ENCODE measurements around the gene SUPT20HL2. TPM values are rescaled to one million over a fixed set of nuclear protein-coding genes. Genes with fewer than 3 reads are reported as not detected.

The SUPT20HL2 gene
- total RNA-seq, 1 experiment from 2014 or later = not detected

DNA sequence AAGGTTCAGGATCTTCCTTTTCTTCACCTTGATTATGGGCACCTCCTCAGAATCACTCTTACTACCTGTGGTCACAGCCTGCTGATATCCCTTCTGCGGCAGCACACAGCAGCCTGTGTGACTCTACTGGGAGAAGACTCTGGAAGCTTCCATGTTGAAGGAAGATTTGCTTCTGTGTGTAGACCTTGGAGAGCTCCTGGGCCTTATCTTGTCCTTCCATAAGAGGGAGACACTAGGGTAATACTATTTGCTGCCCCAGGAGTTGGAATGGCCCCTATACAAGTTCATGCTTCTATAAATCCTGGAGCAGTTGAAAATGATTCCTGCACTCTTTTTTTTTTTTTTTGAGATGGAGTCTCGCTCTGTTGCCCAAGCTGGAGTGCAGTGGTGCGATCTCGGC lies 36.3 kb upstream of the SUPT20HL2 start (continued):
- TF ChIP-seq, protein P1, sequence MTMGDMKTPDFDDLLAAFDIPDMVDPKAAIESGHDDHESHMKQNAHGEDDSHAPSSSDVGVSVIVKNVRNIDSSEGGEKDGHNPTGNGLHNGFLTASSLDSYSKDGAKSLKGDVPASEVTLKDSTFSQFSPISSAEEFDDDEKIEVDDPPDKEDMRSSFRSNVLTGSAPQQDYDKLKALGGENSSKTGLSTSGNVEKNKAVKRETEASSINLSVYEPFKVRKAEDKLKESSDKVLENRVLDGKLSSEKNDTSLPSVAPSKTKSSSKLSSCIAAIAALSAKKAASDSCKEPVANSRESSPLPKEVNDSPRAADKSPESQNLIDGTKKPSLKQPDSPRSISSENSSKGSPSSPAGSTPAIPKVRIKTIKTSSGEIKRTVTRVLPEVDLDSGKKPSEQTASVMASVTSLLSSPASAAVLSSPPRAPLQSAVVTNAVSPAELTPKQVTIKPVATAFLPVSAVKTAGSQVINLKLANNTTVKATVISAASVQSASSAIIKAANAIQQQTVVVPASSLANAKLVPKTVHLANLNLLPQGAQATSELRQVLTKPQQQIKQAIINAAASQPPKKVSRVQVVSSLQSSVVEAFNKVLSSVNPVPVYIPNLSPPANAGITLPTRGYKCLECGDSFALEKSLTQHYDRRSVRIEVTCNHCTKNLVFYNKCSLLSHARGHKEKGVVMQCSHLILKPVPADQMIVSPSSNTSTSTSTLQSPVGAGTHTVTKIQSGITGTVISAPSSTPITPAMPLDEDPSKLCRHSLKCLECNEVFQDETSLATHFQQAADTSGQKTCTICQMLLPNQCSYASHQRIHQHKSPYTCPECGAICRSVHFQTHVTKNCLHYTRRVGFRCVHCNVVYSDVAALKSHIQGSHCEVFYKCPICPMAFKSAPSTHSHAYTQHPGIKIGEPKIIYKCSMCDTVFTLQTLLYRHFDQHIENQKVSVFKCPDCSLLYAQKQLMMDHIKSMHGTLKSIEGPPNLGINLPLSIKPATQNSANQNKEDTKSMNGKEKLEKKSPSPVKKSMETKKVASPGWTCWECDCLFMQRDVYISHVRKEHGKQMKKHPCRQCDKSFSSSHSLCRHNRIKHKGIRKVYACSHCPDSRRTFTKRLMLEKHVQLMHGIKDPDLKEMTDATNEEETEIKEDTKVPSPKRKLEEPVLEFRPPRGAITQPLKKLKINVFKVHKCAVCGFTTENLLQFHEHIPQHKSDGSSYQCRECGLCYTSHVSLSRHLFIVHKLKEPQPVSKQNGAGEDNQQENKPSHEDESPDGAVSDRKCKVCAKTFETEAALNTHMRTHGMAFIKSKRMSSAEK (CRISPR knock-in tag; IDR thresholded peaks at IDR 0.05; ENCODE audit: borderline replicate concordance) = no peak
- TF ChIP-seq IRF2 (CRISPR knock-in tag; IDR thresholded peaks at IDR 0.05; ENCODE audit: borderline replicate concordance, low read depth) (no peak), GTF2I (CRISPR knock-in tag; conservative IDR thresholded peaks at IDR 0.05) (no peak), TEAD4 (CRISPR knock-in tag; IDR thresholded peaks at IDR 0.05) (no peak), ETV6 (CRISPR knock-in tag; IDR thresholded peaks at IDR 0.05) (no peak), NFYB (CRISPR knock-in tag; conservative IDR thresholded peaks at IDR 0.05; ENCODE audit: low read depth) (no peak), CBFB (CRISPR knock-in tag; IDR thresholded peaks at IDR 0.05; ENCODE audit: low read depth) (no peak), NFATC4 (CRISPR knock-in tag; IDR thresholded peaks at IDR 0.05) (no peak)
- TF ChIP-seq, protein P2, sequence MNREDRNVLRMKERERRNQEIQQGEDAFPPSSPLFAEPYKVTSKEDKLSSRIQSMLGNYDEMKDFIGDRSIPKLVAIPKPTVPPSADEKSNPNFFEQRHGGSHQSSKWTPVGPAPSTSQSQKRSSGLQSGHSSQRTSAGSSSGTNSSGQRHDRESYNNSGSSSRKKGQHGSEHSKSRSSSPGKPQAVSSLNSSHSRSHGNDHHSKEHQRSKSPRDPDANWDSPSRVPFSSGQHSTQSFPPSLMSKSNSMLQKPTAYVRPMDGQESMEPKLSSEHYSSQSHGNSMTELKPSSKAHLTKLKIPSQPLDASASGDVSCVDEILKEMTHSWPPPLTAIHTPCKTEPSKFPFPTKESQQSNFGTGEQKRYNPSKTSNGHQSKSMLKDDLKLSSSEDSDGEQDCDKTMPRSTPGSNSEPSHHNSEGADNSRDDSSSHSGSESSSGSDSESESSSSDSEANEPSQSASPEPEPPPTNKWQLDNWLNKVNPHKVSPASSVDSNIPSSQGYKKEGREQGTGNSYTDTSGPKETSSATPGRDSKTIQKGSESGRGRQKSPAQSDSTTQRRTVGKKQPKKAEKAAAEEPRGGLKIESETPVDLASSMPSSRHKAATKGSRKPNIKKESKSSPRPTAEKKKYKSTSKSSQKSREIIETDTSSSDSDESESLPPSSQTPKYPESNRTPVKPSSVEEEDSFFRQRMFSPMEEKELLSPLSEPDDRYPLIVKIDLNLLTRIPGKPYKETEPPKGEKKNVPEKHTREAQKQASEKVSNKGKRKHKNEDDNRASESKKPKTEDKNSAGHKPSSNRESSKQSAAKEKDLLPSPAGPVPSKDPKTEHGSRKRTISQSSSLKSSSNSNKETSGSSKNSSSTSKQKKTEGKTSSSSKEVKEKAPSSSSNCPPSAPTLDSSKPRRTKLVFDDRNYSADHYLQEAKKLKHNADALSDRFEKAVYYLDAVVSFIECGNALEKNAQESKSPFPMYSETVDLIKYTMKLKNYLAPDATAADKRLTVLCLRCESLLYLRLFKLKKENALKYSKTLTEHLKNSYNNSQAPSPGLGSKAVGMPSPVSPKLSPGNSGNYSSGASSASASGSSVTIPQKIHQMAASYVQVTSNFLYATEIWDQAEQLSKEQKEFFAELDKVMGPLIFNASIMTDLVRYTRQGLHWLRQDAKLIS (CRISPR knock-in tag; IDR thresholded peaks at IDR 0.05; ENCODE audit: borderline replicate concordance) = no peak
- TF ChIP-seq, protein P3, sequence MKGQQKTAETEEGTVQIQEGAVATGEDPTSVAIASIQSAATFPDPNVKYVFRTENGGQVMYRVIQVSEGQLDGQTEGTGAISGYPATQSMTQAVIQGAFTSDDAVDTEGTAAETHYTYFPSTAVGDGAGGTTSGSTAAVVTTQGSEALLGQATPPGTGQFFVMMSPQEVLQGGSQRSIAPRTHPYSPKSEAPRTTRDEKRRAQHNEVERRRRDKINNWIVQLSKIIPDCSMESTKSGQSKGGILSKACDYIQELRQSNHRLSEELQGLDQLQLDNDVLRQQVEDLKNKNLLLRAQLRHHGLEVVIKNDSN (CRISPR knock-in tag; IDR thresholded peaks at IDR 0.05) = no peak
- TF ChIP-seq, protein P4, sequence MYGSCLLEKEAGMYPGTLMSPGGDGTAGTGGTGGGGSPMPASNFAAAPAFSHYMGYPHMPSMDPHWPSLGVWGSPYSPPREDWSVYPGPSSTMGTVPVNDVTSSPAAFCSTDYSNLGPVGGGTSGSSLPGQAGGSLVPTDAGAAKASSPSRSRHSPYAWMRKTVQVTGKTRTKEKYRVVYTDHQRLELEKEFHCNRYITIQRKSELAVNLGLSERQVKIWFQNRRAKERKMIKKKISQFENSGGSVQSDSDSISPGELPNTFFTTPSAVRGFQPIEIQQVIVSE (CRISPR knock-in tag; IDR thresholded peaks at IDR 0.05; ENCODE audit: borderline replicate concordance) = no peak
- TF ChIP-seq, protein P5, sequence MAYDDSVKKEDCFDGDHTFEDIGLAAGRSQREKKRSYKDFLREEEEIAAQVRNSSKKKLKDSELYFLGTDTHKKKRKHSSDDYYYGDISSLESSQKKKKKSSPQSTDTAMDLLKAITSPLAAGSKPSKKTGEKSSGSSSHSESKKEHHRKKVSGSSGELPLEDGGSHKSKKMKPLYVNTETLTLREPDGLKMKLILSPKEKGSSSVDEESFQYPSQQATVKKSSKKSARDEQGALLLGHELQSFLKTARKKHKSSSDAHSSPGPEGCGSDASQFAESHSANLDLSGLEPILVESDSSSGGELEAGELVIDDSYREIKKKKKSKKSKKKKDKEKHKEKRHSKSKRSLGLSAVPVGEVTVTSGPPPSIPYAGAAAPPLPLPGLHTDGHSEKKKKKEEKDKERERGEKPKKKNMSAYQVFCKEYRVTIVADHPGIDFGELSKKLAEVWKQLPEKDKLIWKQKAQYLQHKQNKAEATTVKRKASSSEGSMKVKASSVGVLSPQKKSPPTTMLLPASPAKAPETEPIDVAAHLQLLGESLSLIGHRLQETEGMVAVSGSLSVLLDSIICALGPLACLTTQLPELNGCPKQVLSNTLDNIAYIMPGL (CRISPR knock-in tag; IDR thresholded peaks at IDR 0.05) = no peak
- TF ChIP-seq, protein P6, sequence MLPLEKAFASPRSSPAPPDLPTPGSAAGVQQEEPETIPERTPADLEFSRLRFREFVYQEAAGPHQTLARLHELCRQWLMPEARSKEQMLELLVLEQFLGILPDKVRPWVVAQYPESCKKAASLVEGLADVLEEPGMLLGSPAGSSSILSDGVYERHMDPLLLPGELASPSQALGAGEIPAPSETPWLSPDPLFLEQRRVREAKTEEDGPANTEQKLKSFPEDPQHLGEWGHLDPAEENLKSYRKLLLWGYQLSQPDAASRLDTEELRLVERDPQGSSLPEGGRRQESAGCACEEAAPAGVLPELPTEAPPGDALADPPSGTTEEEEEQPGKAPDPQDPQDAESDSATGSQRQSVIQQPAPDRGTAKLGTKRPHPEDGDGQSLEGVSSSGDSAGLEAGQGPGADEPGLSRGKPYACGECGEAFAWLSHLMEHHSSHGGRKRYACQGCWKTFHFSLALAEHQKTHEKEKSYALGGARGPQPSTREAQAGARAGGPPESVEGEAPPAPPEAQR (CRISPR knock-in tag; IDR thresholded peaks at IDR 0.05) = no peak
- TF ChIP-seq, protein P7, sequence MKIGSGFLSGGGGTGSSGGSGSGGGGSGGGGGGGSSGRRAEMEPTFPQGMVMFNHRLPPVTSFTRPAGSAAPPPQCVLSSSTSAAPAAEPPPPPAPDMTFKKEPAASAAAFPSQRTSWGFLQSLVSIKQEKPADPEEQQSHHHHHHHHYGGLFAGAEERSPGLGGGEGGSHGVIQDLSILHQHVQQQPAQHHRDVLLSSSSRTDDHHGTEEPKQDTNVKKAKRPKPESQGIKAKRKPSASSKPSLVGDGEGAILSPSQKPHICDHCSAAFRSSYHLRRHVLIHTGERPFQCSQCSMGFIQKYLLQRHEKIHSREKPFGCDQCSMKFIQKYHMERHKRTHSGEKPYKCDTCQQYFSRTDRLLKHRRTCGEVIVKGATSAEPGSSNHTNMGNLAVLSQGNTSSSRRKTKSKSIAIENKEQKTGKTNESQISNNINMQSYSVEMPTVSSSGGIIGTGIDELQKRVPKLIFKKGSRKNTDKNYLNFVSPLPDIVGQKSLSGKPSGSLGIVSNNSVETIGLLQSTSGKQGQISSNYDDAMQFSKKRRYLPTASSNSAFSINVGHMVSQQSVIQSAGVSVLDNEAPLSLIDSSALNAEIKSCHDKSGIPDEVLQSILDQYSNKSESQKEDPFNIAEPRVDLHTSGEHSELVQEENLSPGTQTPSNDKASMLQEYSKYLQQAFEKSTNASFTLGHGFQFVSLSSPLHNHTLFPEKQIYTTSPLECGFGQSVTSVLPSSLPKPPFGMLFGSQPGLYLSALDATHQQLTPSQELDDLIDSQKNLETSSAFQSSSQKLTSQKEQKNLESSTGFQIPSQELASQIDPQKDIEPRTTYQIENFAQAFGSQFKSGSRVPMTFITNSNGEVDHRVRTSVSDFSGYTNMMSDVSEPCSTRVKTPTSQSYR (CRISPR knock-in tag; IDR thresholded peaks at IDR 0.05) = no peak

All from WTC11 (cell line).